ENCODE measurements around the gene RFXANK.
A peak's percentile ranks its signal among the peaks of the same experiment; 100 is the strongest.
"Not testable (repeated sequence)": the region's sequence is repeated elsewhere in the genome, so short reads cannot be mapped to it uniquely, and the experiment has no call there.

Gene RFXANK

DNA sequence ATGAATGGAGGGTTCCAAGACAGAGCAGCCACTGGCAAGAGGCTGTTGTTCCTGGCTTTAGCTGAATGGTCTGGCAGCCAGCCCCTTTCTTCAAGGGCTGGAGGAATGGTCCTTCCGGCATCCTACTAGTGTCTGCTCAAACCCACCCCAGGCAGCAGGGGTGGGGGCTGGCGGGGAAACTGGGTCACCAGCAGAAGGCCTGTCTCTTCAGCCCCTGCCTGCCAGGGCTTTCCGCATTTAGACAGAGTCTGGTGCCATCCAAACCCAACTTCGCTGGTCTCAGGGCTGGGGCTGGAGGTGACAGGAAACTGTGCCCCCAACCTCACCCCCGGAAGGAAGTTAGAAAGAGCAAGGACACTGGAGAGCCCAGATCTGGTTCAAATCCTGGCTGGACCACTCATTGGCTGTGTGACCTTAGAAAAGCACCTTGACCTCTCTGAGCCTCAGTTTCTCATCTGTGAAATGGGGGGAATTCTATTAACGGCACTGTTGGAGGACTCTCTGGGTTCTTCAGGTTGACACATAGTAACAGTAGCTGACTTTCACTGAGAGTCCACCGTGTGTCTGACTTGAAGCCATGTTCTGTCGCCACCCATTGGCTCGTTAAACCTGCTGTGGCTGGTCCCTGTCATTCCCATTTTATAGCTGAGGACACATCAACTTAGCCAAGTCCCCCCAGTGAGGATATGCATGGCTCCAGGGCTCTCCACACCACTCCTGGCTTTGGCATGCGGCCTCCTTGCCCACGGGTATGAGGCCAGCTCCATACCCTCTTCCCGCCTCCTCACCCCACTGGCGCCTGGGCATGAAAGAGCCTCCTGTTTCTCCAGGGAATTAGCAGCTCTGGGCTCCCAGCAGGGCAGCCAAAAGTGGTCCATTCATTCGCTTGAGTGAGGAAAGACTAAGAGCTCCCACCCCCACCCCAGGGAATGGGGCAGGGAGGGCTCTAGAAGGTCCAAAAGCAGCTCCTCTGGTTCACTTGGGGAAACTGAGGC is 13.7 kb downstream of the RFXANK start:
- DNase-seq (ENCODE audit: low read depth in 3 of 3), result no peak

DNA sequence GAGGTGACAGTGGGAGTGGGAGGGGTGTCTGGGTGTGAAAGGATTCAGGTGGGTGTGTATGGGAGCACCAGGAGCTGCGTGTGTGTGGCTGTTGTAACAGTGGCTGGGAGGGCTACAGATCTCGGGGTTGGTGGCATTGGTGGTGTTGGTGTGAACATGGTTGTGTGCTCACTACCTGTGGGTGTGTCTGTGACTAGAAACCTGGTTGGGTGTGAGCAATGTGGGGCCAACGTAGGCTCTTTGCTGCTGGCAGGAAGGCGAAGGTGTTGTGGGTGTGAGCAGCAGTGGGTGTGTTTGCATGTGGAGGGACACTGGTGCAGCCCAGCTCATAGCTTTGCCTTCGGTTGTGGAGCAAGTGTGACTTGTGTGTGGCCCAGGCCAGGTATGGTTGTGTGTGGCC is 14.9 kb downstream of the RFXANK start:
- no peak for DNase-seq (ENCODE audit: low read depth in 3 of 3)

DNA sequence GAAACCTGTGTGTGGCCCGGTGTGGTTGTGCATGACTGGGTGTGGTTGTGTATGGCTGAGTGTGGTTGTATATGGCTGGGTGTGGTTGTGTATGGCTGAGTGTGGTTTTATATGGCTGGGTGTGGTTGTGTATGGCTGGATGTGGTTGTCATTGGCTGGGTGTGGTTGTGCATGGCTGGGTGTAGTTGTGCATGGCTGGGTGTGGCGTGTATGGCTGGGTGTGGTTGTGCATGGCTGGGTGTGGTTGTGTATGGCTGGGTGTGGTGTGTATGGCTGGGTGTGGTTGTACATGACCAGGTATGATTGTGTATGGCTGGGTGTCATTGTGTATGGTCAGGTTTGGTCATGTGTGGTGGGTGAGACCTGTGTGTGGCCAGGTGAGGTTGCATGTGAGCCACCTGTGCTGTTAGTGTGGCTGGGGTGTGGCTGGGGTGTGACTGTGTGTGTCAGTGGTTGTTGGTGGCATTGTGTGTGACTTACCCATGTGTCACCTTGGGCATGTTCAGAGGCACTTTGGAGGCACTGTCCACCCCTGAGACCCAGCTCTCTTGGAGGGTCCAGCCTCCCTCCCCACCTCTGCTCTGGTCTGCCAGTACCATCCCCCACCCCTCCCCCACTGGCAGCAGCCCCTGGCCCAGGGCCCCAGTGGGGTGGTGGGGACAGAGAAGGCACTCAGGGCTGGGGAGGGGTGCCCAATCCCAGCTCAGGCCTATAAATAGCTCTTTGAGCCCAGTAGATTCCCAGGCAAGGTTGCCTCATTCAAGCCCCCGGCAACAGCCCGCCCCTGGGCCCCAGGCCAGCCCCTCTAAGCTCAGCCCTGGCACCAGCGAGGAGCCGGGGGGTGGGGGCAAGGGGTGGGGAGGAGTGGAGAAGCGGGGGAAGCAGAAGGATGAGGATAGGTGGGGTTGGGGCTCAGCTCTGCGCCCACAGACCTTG is 15.8 kb downstream of the RFXANK start:
- DNase-seq (ENCODE audit: low read depth in 3 of 3), result no peak

DNA sequence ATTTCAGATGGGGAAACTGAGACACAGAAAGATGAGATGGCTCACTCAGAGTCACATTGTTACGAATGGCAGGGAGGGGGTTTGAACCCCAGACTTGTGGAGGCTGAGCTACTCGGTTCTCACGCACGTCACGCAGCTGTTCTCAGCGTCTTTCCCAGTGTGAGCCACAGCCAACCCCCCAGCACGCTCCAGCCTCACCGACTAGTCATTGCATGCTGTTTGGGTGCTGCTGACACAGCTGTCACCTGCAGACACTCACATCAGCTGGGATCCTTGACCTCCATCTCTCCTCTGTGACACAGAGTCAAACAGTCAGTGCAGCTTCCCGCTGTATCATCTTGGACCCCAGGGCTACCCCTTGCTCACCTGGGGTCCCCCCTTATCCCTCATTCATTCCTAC is 17.3 kb downstream of the RFXANK start:
- no peak for DNase-seq (ENCODE audit: low read depth in 3 of 3)

DNA sequence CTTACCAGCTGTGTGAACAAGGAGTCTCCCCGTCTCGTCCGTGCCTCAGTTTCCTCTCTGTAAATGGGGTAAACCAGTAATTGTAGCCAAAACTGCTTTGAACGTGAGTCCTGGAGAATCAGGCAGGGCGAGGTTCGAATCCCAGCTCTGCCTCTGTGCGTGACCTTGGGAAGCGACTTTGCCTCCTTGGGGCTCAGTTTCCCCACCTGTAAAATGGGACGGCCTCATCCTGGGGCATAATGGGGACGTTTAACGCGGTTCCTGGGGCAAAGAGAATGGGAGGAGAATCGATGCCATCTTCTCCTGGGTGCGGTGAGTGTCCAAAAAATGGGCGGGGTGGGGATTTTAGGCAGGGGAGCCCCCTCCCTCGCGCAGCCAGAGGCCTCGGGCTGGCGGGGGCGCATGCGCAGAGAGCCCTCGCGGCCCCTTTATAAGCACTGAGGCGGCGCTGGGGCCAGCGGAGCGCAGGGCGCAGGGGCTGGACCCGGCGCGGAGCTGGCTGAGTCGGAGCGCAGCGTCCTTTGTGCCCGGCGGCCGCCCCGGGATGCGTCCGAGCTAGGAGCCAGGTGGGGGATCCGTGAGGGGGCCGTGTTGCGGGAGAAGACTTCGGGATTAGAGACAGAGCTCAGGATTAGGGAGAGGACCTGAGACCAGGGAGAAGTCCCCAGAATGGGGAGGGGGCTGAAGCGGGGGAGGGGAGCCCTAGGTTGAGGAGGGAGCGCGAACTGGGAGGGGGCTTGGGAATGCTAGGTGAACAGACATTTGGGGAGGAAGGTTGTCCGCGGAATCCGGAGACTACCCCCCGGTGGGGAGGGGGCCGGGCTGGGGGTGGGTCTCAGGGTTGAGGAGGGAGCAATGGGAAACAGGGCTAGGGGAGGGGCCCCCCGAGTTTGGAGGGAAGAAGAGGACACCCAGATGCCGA is 19.7 kb downstream of the RFXANK start, which contains the start of gene NCAN:
TSS of gene NCAN (plus strand) at position 460 of the 922 bp plus-strand sequence. CDS start 4,996 bp downstream, outside the sequence.
- DNase-seq (ENCODE audit: low read depth in 3 of 3), result no peak

DNA sequence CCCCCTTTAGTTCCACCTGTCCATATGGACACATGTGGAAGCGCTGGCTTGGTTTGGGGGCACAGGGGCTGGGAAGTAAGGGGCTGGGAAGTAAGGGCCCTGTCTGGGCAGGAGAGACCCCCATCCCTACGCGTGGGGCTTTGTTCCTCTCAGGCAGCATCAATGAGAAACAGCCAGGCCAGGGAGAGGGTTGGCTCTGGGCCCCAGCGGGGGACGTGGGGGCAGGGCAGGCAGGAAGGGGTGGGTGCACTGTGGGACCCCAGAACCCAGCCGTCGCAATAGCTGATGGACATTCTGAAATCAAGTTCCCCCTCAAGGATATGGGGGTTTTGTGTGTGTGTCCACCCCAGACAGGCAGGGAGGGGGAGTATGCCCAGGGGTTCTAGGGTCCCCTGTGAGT is 20.9 kb downstream of the RFXANK start:
- DNase-seq (ENCODE audit: low read depth in 3 of 3), result no peak

DNA sequence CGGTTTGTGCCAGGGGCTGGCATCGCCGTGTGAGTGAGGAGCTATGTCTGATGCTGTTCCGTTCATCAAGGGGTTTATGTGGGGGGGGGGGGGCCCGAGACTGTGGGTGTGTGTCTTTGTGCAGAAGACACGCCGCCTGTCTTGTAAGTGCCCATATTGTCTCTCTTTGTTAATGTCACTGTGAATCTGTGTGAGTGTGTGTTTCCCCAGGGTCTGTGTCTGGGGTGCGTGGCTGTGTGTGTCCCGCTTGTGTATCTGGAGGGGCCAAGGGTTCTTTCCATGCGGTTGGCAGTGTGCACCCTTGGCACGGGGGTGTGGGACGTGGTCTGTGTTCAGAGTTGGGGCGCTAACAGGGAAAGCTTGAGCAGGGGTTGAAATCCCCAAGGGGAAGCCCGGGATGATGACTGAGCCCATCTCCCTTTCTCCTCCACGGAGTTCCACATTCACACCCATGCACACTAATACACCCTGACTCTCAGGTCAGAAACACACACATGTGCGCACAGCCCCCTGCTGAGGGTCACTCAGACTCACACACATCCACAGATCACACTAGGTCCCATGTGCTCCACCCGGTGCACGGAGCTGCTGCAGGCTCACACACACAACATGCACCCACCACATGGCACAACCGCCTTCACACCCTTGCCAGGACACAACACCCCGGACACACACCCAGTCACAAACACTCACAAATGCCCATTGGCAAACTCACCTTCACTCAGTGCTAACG is 21.5 kb downstream of the RFXANK start:
- DNase-seq (ENCODE audit: low read depth in 3 of 3), result no peak

DNA sequence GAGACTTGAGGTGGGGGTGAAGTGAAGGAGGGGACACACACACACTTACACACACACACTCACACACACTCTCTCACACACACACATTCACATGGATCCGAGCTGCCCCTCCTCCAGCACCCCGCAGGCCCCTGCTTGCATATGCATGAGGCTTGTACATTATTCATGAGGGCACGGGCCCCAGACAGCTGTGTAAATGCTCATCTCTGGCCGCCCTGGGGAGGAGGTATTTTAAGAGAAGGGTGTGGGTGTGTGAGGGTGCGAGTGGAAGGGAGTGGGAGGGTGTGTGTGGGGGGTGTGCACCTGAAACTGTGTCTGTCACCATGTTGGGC is 22.1 kb downstream of the RFXANK start:
- DNase-seq (ENCODE audit: low read depth in 3 of 3), result no peak

DNA sequence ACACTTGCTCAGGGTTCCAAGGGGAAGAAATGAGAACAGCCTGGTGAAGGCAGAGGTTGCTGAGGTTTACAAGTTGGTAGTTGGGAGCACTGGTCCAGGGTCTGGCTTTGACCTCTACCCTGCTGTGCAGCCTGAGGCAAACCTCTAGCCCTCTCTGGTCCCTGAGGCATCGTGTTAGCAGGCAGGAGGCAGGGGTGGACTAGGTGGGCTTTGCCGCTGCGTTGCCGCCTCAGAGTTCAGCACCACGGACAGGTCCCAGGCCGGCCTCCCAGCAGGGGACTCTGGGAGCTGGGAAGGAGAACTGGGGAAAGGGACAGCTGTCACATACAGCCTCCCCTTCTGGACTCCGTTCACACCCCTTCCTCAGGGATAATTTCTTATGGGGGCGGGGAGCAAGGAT is 22.8 kb downstream of the RFXANK start:
- DNase-seq (ENCODE audit: low read depth in 3 of 3), result no peak

DNA sequence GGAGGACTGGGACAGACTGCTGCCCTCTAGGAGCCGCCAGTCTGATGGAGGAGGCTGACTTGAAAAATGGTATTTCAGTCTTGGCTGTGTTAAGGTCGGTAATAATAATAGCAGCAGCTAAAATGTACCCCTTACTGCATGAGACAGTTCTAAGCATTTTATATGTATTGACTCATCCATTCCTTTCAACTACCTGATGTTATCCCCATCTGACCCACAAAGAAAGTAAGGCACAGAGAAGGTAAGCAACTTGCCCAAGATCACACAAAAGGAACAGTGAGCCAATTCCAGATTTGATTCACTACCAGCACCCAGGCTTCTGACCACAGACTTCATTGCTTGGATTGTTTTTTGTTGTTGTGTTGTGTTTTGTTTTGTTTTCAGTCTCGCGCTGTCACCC is 23.7 kb downstream of the RFXANK start:
- DNase-seq (ENCODE audit: low read depth in 3 of 3), result no peak

DNA sequence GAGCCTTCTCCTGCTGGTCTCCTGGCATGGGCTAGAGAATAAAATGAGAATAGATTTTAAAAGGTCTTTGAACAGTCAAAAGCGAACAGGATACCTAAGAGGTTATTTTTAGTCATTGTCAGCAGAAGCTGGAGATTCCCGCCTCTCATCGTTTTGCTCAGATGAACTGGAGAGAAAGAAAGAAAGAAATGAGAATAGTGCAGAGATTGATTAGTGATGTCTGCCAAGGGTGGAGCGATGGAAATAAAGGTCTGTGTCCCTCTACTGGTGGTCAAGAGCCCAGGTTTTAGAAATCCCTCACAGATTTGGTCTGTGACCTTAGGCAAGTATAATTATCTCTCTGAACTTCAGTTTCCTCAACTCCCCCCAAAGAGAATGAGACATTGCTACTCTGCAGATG is 25.0 kb downstream of the RFXANK start:
- no peak for DNase-seq (ENCODE audit: low read depth in 3 of 3)

DNA sequence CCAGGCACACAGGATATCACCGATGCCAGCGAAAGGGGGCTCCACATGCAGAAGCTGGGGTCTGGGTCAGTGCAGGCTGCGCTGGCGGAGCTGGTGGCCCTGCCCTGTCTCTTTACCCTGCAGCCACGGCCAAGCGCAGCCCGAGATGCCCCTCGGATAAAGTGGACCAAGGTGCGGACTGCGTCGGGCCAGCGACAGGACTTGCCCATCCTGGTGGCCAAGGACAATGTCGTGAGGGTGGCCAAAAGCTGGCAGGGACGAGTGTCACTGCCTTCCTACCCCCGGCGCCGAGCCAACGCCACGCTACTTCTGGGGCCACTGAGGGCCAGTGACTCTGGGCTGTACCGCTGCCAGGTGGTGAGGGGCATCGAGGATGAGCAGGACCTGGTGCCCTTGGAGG is 26.9 kb downstream of the RFXANK start:
- no peak for DNase-seq (ENCODE audit: low read depth in 3 of 3)

DNA sequence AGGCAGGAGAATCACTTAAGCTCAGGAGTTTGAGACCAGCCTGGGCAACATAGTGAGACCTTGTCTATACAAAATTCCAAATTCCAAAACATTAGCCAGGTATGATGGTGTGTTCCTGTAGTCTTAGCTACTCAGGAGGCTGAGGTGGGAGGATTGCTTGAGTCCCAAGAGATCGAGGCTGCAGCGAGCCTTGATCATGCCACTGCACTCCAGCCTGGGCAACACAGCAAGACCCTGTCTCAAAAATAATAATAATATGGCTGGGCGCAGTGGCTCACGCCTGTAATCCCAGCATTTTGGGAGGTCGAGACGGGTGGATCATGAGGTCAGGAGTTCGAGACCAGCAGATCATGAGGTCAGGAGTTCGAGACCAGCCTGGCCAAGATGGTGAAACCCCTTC is 28.9 kb downstream of the RFXANK start:
- not testable (repeated sequence) for DNase-seq (ENCODE audit: low read depth in 3 of 3)

DNA sequence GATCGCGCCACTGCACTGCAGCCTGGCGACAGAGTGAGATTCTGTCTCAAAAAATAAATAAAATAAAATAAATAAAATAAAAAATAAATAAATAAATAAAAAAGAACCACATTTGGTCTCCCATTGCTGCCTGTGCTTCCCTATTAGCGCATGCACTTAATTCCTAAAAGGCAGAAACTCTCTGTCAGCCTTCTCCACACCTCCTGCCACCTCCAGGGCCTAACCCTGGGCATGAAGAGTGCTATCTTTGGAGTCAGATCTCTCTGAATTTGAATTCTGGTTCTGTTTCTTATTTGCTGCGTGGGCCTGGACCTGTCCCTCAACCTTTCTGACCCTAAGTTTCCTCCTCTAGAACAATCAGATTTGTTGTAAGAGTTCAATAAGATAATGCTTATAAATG is 31.0 kb downstream of the RFXANK start:
- DNase-seq (ENCODE audit: low read depth in 3 of 3), result no peak

DNA sequence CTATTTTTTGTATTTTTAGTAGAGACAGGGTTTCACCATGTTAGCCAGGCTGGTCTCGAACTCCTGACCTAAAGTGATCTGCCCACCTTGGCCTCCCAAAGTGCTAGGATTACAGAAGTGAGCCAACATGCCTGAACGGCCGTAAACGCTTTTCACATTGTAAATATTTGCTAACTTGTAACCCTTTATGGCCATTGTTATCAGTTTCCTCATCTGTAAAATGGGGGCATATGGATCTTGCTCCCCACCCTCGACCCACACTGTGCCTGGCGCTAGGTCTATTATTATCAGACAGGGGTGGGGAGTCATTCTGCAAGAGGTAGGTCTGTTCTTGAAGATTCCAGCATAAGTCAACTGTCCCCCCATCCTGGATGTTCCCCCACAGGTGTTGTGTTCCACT is 31.6 kb downstream of the RFXANK start:
- no peak for DNase-seq (ENCODE audit: low read depth in 3 of 3)

DNA sequence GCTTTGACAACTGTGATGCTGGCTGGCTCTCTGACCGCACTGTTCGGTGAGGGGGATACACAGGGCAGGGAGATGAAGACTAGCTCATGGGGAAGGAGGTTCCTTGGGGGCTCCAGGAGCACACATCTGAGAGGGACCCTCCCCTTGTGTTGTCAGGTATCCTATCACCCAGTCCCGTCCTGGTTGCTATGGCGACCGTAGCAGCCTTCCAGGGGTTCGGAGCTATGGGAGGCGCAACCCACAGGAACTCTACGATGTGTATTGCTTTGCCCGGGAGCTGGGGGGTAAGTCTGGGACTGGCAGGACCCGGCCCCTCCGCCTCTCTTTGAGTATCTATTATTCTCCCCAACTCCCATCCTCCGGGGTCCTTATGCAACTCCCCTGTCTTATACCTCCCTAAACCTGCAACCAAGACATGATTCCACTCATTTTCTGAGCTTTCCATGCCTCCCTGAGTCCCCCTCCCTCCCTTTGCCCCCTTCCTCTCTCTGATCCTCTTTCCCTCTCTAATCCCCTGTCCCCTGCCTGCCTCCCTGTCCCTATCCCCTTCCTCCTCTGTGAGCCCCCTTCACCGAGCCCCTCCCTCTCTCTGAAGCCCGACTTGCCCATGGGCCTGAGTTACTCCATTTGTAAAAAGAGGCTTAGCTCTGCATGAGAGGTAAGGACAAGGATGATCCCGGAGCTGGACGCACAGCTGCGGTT is 32.2 kb downstream of the RFXANK start:
- DNase-seq (ENCODE audit: low read depth in 3 of 3), result no peak

DNA sequence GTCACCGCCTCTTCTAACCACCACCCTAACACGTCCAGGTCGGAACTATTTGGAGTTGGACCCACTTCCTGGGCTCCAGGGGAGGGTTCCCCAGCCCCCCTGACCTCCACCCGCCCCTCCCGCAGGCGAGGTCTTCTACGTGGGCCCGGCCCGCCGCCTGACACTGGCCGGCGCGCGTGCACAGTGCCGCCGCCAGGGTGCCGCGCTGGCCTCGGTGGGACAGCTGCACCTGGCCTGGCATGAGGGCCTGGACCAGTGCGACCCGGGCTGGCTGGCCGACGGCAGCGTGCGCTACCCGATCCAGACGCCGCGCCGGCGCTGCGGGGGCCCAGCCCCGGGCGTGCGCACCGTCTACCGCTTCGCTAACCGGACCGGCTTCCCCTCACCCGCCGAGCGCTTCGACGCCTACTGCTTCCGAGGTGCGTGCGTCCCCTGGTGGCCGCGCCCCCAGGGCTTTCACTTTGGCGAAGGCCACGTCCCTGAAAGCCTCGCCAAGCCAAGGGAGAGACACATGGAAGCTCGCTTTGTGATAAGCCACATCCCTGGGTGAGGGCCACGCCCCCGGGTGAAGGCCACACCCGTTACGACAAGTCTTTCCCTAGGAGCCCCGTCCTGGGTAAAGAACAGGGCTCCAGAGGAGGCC is 32.9 kb downstream of the RFXANK start:
- DNase-seq (ENCODE audit: low read depth in 3 of 3), result peak; percentile 46 to 67 (median 53)

DNA sequence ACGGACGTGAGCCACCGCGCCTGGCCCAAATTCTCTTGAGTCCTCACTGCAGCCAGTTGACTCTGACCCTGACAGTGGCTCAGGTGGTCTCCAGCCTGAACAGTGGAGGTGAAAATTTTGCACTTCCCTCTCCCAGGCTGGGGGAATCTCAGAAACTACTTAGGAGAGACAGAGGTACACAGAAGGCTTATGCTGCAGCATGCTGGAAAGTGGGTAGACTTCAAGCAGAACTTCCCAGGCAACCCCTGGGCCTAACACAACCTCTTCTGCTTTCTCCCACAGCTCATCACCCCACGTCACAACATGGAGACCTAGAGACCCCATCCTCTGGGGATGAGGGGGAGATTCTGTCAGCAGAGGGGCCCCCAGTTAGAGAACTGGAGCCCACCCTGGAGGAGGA is 34.1 kb downstream of the RFXANK start:
- no peak for DNase-seq (ENCODE audit: low read depth in 3 of 3)

DNA sequence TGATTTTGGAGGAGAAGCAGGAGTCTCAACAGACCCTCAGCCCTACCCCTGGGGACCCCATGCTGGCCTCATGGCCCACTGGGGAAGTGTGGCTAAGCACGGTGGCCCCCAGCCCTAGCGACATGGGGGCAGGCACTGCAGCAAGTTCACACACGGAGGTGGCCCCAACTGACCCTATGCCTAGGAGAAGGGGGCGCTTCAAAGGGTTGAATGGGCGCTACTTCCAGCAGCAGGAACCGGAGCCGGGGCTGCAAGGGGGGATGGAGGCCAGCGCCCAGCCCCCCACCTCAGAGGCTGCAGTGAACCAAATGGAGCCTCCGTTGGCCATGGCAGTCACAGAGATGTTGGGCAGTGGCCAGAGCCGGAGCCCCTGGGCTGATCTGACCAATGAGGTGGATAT is 34.6 kb downstream of the RFXANK start:
- no peak for DNase-seq (ENCODE audit: low read depth in 3 of 3)

DNA sequence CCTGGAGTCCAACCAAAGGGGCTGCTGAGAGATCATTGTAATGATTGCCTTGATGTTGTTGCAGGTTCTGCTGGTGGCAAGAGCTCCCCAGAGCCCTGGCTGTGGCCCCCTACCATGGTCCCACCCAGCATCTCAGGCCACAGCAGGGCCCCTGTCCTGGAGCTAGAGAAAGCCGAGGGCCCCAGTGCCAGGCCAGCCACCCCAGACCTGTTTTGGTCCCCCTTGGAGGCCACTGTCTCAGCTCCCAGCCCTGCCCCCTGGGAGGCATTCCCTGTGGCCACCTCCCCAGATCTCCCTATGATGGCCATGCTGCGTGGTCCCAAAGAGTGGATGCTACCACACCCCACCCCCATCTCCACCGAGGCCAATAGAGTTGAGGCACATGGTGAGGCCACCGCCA is 35.2 kb downstream of the RFXANK start:
- no peak for DNase-seq (ENCODE audit: low read depth in 3 of 3)

All from stimulated activated CD4-positive, alpha-beta T cell treated with anti-CD3 and anti-CD28 coated beads, TNF-alpha, amount 100 ng/mL, for 48 hours (primary cell).